ENCODE results near the gene ACER2.

- TF ChIP-seq CTCF (IDR thresholded peaks at IDR 0.05) (no peak), POLR2A (IDR thresholded peaks at IDR 0.05) (no peak)
Observed at GRCh38 chr9:19457693-19458009, 48.8 kb downstream of the ACER2 start.

All from Peyer's patch (tissue), 4 donors.